HG03558 (cell line): Measurements from ENCODE around the gene SERPIND1.
"Not testable (repeated sequence)": the region's sequence is repeated elsewhere in the genome, so short reads cannot be mapped to it uniquely, and the experiment has no call there.

Experiments
- ATAC-seq: cut with Tn5 transposase; IDR thresholded peaks from one replicate; pipeline ENCODE4 v1.9.1; 2021; ENCODE audit warnings: moderate number of reproducible peaks; ENCODE audit not compliant: unreplicated experiment; ENCODE audit errors: extremely low read depth

The SERPIND1 gene

GRCh38 chr22:20773793-20774212 lies at the start of gene SERPIND1:
Gene SERPIND1, plus strand, starts transcription at chr22:20774113. Its CDS starts 5,200 bp downstream, at chr22:20779313.
- ATAC-seq: no peak

DNA sequence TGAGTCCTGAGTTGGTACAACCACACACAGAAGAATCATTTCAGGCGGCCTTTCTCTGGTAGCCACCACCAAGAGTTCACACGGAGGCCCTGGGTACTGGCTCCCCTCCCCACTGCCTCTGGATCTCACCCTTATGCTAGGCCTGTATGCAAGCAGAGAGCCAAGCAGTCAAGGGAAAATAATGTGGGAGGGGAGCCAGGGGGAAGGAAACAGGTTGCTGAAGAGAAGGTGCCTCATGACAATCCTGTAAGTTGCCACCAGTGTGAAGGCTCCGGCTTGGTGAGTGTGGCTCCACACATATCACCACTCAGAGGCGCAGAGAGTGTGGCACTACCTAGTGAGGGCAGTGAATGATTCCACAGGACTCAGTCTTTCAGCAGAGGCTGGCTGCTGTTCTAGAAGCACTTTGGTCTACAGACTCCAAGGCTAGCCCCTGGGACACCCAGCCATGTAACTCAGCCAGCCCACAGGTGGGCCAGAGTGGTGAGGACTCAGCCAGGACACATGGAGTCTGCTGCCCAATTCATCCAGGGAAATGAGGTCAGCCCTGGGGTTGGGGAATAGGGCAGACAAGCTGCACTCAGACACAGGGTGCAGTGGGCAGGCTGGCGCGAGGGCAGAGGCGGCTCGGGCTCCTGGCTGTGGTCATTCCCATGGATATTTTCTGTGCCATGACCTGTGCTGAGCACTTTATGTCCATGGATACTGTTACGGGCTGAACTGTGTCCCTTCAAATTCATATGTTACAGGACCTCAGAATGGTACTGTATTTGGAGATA lies 49.0 kb upstream of the SERPIND1 start:
- ATAC-seq: no peak

- no peak for ATAC-seq
Observed at GRCh38 chr22:20725987-20726558, 47.8 kb upstream of the SERPIND1 start.

- ATAC-seq: no peak
Observed at GRCh38 chr22:20727118-20728015, 46.5 kb upstream of the SERPIND1 start.

- no peak for ATAC-seq
Observed at GRCh38 chr22:20728523-20729190, 45.3 kb upstream of the SERPIND1 start.

DNA sequence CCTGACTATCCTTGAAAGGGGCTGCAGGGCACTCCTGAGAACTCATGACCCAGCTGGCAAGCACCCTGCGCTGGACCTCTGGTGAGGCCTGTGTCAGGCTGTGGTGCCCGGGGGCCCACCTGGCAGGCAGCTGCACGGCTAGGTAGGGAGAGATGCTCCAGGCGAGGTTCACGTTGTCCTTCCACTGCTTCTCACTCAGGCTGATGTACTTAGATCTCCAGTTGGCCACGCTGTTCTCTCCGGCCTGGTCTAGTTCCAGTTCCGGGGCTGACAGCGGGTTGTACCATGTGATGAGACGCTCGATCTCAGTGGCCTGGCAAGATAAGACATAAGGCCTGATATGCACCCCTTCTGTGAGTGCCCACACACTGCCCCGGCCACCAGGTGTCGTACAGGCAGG lies 44.7 kb upstream of the SERPIND1 start:
- no peak for ATAC-seq

DNA sequence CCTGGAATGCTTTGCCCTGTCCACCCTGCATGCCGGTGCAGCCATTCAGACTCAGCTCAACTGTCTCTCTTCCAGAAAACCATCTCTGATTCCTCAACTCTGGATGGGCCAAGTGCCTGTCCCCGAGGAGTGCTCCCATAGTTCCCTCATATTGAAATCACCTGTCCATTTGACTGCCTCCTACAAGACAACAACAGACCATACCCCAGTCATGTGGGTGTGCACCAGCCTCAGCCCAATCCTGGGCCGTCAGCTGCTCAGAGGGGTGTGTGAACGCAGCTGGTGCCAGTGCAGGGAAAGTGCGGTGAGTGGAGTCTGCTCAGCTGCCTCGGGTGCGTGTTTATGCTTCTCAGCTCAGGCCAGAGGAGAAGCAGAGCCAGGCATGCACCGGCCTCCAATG lies 41.5 kb upstream of the SERPIND1 start:
- ATAC-seq: not testable (repeated sequence)

DNA sequence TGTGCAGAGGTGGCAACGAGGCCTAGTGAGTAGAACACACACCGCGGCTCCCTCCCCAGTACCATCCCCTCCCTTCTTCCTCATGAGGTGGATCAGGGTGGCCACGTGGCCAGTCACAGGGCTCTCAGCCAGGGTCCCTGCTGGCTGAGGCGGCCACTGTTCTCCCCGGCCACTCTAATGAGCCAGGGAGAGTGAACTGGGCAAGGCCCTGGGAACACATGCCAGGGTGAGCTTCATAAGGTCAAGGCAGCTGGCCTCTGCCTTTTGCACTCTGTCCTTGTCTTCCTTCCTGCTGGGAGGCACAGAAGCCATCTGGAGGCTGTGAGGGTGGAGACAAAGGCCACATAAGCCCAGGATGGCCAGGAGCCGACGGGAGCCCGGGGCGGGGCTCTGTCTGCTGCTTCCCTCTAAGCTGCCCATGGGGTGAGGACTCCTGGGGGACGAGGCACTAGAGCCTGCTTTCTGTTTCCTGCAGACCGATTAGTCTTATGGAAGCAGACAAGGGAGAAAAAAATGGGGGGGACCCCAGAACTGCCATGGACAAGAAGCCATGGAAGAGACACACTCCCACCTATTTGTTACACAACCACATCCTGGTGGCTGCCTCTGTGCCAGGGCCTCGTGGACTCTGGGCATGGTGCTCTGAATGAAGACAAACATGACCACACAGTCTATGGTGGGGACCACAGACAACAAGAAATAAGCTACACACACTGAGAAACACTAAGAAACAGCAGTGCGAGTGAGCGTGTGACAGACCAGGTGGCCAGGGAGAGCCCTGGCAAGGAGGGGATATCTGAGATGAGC lies 38.4 kb upstream of the SERPIND1 start:
- ATAC-seq: not testable (repeated sequence)

DNA sequence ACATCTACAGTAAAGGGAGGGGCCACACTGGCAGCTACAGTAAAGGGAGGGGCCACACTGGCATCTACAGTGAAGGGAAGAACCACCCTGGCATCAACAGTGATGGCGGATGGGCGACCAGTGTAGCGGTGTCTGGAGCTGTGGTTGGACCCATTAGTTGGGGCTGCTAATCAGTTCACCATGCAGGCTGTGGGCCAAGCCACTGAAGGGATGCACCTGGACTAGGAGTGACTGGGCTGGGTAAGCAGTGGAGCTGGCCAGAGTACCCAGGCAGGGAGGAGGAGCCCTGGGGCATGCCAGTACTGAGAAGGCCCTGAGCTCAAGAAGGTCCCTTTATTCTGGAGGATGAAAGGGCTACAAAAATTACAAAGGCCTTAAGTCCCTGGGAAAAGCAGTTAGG lies 37.0 kb upstream of the SERPIND1 start:
- not testable (repeated sequence) for ATAC-seq

DNA sequence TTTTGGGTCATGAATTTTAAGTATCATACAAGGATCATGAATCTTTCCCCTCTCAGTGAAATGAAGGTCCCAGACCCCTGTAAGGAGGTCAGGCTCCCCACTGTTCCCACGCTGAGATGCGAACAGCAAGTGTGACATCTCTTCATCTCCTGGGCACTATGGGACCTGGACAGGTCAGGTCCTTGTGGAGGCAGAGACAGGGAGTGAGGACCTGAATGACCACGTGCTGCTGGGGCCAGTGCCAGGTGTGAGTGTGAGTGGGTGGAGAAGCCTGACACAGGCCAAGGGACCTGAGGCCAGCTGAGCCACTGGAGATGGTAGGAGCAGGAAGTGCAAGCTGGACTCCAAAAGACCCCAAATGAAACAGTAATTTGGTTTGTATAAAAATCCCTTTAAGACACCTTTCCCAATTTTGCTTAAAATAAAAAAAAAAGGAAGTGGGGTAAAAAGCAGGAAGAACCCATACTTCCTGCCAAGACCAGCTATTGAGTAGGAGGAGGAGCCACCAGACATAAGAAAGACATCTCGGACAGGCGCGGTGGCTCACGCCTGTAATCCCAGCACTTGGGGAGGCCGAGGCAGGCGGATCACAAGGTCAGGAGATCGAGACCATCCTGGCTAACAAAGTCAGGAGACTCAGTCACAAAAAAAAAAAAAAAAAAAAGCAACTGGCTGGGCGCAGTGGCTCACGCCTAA lies 35.4 kb upstream of the SERPIND1 start:
- no peak for ATAC-seq

- ATAC-seq: no peak
Observed at GRCh38 chr22:20740222-20740951, 33.5 kb upstream of the SERPIND1 start.

DNA sequence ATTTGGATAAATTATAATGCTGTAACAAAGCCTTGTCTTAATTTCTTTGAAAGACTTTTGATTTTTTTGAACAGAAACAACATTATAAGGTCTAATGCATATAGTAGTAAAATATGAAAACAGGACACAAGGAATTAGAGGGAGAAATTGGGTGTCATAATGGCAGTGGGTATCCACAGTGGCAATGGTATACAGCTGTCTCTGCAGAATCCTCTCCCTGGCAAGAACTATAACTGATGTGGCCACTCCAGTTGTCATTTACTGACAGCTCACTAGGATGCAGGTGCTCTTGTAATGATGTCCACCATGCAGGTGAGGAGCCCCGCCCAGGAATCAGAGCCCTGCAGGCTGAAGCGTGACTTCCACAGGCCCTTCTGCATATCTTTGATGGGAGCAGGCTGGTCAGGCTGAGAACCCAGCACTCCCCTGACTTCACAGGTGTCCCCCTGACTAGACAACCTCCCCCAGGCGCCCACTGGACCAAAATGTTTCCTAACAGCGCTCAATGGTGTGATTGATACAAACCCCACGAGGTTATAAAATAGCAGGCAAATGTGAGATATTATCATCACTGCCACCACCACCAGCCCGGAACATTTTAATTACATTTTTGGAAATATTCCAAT lies 32.8 kb upstream of the SERPIND1 start:
- no peak for ATAC-seq

DNA sequence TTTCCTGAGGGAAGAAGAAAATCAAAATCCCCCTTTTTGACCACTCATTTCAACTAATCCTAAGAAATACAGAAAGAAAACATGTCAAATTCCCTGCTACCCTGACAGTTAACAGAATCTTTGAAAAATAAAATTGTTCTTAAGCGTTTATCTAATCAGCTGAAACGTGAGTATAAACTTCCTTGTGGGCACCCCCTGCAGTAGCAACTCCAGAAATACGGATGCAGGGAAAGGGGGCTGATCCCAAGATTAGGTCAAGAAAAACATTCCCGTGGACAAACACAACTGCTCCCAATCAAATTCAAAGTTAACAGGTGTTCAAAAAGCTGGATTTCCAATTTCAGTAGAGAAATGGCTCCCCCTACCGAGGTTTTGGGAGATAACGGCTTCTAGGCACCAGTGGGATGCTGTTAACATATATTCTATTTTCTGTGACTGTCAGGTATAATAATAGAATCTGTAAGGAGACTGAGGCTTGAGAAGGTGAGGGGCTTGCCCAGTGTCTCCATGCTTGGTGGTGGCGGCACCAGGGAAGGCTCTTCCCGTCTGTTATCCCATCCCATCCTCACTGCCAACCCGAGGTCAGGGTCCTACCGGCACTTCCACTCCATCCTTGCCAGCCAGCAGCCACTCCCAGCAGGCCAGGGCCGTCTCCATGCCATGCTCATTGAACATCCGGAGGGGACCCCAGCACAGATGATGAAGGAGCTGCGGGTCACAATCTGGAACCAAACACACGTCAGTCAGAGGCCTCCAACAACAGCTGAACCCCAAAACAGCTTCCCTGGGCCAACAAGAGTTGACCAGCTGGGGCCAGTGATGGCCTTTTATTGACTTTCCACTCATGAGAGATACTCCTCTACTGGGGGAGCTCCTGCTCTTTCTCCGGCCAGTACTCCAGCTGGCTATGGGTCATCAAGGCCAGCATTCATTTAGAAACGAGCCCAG lies 32.0 kb upstream of the SERPIND1 start:
- ATAC-seq: no peak

DNA sequence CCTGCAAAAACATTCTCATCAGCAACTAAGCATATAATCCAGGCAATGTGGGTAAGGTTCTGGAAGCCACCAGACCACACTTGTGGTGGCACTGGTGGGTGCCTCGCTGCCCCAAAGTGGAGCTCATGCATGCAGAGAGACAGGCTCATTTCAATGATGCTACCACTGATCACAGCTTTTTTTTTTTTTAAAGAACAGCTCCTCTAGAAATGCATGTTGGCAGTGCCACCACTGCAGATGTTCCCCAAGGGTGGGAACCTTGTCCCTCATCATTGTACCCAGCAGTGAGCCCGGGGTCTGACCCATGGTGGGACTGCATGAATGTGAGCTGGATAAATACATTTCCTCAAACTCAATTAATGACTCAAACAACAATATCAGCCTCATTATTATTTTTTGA lies 31.1 kb upstream of the SERPIND1 start:
- no peak for ATAC-seq

- ATAC-seq: no peak
Observed at GRCh38 chr22:20744456-20744855, 29.5 kb upstream of the SERPIND1 start.

DNA sequence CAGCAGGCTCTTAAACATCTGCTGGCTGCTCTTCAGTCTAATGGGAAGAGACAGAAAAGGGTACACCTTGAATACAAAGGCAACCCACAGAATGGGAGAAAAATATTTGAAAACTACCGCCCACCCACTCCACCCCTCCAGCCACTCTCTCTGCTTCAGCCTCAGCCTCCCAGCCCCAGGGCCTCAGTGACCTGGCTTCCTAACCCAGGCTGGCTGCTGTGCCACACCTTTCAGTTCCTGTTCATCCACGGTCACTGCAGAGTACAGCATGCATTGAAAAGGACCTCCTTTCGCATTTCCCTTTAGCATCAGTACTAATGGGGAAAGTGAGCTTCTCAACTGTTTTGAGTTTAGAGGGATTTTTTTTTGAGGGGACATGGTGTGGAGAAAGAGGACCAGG lies 28.8 kb upstream of the SERPIND1 start:
- no peak for ATAC-seq
